IPS-NIHi11 (cell line): ENCODE results near the gene RPS14.
A peak's percentile ranks its signal among the peaks of the same experiment; 100 is the strongest.

Experiments used
- DNase-seq: peaks from one replicate; pipeline ENCODE4 v3.0.0; 2012; ENCODE audit warnings: mixed read lengths, low spot score

RPS14 gene

DNA sequence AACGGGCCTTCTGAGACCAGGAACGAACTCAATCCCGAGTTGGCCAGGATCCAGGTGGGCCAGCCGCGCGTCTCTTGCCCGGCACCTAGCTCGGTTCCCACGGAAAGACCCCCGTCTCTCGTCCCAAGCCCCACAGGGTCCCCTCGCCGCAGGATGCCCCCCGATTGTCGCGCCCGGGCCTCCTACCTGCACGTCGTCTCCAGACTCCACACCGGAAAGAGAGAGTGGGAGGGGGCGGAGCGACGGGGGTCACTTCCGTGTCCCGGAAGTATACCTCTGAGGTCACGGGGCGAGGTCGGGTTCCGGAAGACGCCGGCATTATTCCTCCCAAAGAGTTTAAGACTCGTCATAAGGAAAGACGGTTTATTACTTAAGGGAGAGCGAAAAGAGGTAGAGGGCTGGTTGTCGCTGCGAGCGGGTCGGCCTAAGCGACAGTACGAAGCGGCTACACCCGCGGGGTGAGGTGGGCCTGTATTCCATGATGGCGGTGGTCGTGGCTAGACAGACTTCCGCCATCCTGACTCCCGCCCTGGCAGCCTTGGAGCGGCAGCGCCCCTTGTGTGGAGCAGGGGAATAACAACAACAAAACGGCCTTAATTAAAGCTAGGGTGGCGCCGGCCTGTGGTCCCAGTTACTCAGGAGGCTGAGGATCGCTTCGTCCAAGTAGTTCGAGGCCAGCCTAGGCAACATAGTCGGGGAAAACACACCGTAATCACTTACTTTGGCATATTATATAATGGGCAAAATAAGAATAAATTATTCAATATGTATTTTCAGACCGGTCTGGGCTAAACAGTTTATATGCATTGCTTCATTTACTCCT is at the start of gene RPS14:
Gene RPS14 (minus strand): TSS at position 223 of the 823 bp plus-strand sequence. CDS start 2,006 bp downstream, outside the sequence.
- DNase-seq, result peak; percentile 94

DNA sequence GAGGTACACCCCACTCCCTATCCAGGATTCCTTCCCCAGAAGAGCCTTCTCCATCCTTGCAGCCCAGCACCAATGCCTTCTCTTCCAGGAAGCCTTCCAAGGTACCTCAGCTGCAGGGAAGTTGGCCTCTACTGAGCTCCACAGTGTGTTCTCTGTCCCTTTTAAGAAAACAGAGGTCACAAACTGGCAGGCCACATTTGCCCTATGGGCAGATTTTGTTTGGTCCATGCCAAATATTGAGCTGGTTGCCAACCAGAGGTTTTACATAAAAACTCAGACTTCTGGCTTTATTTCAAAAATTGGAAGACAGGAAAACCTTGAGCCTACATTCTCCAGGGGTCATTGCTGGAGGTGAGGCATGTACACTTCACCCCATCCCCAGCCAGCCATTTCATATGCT is 49.4 kb upstream of the RPS14 start:
- DNase-seq, result no peak

- DNase-seq, result peak; percentile 78
Measured at GRCh38 chr5:150498501-150498900, 49.0 kb upstream of the RPS14 start.

DNA sequence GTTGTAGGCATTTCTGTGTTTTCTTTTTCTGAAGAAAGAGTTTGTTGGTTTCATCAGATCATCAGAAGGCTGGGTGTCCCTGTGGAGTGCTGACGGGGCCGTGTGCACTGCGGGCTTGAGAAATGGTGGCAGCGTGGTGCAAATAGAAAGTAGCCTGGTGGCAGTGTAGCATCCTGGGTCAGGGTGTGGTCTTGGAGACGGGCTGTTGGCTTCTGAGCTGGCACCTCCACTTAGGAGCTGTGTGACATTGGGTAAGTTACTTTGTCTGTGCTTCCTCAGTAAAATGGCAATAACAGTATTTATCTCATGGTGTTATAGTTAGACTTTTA is 48.4 kb upstream of the RPS14 start:
- no peak for DNase-seq

DNA sequence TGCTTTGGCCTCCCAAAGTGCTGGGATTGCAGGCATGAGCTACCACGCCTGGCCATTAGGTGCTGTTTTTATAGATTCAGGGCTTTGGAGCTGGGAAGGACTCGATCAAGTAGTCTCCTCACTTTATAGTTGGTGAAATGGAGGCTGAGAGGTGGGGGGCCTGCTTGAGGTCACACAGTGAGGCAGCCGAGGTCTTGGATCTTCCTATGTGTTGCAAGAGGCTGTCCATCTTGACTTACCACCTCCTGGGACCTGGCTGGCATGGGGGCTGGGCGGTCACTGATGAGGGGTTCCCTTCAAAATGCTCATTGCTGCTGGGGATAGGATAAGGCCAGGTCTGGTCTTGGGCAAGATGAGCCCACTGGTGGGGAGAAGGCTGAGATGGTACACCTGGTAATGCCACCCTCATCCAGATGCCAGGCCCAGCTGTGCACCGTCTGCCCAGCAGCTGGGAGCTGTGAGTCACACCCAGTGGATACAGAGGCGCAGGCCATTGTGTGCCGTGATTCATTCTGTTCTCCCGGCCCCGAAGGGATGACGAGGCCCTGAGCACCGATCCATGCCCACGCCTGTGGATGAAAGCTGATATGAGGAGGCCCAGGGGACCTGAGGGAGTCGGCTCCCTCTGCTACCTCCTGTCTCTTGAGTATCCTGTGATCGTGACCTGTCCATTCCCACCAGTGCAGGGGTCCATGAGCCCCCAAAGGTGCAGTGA is 47.9 kb upstream of the RPS14 start:
- peak; percentile 66 for DNase-seq

DNA sequence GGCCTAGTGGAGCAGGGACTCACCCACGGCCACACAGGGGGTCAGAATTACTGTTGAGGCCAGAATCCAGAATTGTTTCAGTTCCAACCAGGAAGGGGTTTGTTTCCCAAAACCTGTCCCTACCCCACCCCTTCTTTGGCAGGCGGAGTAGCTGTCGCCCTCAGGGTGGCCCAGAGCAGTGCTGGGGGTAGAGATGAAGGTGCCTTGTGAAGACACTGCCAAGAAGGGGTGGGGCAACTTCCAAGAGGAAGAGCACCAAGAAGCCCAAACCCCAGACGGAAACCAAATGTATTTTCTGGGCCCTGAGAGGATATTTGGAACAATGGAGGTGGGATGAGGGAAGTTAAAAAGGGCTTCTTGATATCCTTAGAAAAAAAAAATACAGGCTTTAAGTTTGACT is 47.0 kb upstream of the RPS14 start:
- DNase-seq, result no peak

- DNase-seq, result no peak
Measured at GRCh38 chr5:150496098-150496497, 46.6 kb upstream of the RPS14 start.

DNA sequence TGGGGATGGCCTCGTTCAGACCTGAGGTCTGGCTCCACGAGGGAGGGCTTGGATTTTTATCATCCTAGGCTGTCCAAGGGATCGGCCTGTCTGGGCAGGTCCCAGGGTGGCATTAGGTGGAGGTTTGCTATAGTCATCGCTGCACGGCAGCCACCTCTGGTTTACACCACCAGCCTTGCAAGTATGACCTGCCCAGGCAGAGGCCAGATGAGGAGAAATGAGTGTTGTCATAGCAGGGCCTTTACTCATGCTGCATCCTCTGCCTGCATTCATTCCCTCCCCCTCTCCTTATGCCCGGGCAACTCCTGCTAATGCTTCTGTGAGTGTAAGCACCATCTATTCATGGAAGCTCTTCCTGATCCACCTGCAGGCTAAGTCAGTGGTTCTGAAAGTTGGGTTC is 43.1 kb upstream of the RPS14 start:
- no peak for DNase-seq

- no peak for DNase-seq
Measured at GRCh38 chr5:150491876-150492275, 42.3 kb upstream of the RPS14 start.

DNA sequence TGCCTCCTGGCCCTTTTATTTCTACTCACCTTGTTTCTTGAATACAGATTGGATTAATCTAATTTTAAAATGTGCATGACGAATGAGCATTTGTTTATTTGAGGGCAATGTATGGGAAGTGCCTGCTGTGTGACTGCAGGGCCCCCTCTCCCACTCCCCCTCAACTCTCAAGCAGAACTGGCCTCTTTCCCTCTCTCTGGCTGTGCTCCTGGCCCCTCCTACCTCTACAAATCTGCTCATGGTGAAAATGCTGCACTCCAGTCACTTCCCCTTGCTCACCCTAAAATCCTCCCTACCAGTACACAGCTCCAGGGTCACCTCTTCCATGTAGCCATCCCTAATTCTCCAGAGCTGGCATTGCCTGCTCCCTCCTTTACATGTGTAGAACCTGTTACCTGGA is 41.2 kb upstream of the RPS14 start:
- no peak for DNase-seq

- no peak for DNase-seq
Measured at GRCh38 chr5:150490296-150490669, 40.7 kb upstream of the RPS14 start.

GRCh38 chr5:150489360-150490295 is 40.1 kb upstream of the RPS14 start:
- DNase-seq, result no peak

DNA sequence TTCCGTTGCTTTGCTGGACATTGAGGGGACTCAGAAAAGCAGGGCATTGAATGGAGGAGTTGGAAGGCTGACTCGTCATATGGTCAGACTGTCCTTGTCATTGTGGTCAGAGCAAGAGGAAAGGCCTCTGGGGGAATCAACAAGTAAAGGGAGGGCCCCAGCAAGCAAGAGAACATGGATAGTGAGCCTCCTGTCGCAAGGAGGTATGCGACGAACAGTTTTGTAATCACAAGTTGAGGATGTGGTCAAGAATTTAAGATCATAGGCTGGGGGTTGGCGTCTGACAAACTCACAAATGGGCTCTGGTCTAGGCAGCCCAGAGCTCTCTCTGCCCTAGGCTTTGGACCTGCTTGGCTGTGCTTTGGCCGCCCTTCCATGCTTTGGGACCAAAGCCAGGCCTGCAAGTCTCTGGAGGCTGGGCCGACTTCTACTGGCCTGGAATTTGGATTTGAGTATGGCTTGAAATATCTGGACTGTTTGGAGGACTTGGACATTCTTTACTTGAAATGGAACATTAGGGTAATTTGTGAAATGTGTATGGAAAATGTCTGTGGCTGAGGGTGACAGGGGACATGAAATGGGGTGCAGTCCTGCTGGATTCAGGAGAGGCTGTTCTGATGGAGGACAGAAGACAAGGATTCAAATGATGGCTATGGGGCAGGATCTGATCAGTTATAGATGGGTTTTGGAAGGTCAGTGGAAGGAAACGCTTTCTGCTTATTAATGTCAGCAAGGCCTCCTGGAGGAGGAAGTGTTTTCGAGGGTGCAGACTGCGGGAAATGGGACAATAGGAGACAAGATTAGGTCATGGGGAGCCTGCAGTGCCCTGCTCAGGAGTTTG is 39.2 kb upstream of the RPS14 start:
- no peak for DNase-seq

GRCh38 chr5:150487199-150488061 is 37.9 kb upstream of the RPS14 start:
- no peak for DNase-seq

DNA sequence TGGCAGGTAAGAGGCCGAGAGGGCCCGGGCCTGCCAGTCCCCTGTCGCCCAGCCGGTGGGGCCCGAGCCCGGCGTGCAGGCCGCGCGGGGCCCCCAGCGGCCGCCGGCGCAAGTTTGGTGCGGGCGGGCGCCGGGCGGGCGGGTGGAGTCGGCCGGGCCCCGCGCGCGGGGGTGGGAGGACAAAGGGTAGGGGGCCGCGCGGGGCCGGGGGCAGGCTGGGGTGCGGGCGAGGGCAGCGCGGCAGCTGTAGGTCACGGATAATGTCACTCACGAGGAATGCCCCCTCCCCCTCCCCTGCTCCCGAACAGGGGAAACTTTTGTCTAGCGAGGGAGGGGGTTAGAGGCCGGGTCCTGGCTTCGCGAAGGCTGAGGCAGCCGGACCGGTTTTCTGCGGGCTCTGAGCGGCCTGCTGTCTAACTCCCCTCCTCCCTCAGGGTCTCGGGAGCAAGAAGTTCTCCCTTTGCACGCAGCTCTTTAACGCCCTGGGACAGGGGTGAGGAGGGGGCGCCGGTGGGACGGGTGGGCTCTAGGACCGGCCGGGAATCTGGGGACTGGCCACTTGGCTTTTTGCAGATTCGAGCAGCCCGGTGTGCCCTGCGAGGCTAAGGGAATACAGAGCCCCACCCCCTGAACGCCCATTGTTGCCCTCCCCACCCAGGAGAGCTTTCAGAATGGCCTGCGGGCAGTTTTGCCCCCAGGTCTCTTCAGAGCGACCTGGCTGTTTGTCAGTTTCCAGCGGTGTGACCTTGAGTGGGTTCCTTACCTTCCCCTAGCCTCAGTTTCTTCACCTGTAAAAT is 37.1 kb upstream of the RPS14 start:
- DNase-seq, result peak; percentile 84

GRCh38 chr5:150485693-150486401 is 36.3 kb upstream of the RPS14 start:
- peak; percentile 86 for DNase-seq

GRCh38 chr5:150484964-150485692 is 35.6 kb upstream of the RPS14 start:
- DNase-seq, result no peak

DNA sequence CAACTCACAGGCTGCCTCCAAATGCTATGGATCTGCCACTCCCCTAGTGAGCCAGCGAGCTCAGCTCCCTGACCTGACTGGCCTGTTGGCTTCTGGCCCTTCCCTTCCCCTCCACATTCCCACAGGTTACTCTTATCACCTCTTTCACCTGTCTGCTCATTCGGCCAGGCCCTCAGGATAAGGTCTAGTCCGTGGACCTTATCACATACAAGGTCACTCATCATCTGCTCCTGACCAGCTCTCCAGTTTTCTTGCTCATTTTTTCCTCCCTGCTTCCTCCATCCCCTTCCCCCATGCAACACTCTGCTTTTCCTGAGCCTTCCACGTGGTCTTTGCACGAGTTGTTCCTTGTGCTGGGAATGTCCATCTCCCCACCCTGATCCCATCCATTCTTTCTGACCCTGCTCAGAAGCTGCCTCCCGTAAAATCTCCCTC is 32.5 kb upstream of the RPS14 start:
- no peak for DNase-seq

- DNase-seq, result no peak
Measured at GRCh38 chr5:150481708-150481965, 32.1 kb upstream of the RPS14 start.
